Measurements from ENCODE around the gene XDH.

The XDH gene

DNA sequence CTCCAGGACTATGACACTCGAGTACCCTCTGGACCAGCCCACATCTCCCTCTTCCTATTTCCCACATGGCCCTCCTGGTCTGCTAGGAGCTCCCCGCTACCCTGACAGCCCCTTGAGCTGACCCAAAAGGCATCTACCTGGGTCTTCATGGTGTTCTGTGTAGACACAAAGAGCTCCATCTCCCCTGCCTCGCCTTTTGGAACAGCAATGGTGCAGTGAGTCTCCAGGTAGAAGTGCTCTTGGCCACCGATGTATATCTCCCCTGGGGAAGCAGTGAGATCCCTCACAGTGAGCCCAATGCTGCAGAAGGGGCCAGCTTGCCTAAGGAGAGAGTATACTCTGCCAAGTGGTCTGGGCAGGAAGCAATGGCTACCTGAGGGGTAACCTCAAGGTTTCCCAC lies 47.8 kb downstream of the XDH start:
- TF ChIP-seq, protein P1, sequence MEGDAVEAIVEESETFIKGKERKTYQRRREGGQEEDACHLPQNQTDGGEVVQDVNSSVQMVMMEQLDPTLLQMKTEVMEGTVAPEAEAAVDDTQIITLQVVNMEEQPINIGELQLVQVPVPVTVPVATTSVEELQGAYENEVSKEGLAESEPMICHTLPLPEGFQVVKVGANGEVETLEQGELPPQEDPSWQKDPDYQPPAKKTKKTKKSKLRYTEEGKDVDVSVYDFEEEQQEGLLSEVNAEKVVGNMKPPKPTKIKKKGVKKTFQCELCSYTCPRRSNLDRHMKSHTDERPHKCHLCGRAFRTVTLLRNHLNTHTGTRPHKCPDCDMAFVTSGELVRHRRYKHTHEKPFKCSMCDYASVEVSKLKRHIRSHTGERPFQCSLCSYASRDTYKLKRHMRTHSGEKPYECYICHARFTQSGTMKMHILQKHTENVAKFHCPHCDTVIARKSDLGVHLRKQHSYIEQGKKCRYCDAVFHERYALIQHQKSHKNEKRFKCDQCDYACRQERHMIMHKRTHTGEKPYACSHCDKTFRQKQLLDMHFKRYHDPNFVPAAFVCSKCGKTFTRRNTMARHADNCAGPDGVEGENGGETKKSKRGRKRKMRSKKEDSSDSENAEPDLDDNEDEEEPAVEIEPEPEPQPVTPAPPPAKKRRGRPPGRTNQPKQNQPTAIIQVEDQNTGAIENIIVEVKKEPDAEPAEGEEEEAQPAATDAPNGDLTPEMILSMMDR (IDR thresholded peaks at IDR 0.05; ENCODE audit: control extremely low read depth, extremely low read depth, low read depth, missing control alignments): no peak
- no peak for DNase-seq (ENCODE audit: extremely low spot score)
- ChIA-PET POLR2A (no interaction called here), CTCF (interaction anchor here (1.4 to 2.2 kb wide), 2 partner anchors 12 to 15 kb away, joined by 4 to 6 read pairs; no protein-coding TSS in a partner anchor)

DNA sequence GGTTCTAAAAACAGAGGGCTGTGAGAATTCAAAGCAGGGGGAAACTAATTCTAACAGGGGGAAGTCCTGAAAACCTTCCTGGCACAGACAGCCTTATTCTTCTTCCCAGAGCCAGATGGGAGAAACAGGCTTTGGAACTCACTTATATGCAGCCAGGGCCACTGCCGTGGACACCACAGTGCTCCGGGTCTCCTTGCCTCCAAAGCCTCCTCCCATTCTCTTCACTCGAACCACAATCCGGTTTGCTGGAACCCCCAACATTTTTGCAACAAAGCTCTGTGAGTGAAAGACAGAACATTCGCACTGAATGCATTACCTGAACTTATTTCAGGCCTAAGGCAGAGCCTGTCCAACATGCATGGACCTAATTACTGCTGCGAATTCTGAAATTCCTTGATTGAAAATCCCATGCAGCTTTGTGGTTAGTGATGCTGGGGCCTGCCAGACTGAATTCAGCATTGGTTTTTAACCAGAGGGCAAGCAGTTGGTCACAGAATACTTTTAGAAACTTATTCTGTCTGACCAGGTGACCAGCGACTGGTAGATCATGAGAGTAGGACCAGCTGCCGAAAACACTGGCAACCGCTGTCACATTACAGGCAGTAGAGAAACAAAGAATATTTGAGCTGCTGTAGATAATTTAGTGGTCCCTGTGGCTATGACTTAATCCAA lies 48.6 kb downstream of the XDH start:
- DNase-seq (ENCODE audit: extremely low spot score): no peak
- TF ChIP-seq, protein P1 (IDR thresholded peaks at IDR 0.05; ENCODE audit: control extremely low read depth, extremely low read depth, low read depth, missing control alignments): no peak
- ChIA-PET POLR2A (no interaction called here), CTCF (interaction anchor here (1.4 to 2.2 kb wide), 2 partner anchors 11 to 14 kb away, joined by 4 to 6 read pairs; no protein-coding TSS in a partner anchor)

DNA sequence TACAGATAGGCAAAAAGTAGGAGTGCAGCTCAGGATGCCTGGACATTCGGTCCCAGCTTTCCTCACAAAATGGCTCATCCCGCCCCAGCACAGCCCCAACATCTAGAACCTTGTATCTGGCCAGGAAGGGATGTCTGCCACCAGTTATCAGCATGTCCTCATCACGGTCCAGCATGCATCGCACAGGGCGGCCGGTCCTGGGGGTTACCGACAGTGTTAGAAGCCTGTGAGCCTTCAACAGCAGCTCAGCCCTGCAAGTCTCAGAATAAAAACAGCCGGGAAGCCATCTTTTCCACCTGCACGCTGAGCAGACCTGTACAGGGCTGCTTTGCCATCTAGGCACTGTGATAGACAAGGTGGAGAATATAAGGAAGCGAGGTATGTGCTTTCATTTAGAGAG lies 49.2 kb downstream of the XDH start:
- TF ChIP-seq, protein P1 (IDR thresholded peaks at IDR 0.05; ENCODE audit: control extremely low read depth, extremely low read depth, low read depth, missing control alignments): no peak
- ChIA-PET POLR2A (no interaction called here), CTCF (interaction anchor here (1.4 kb wide), 1 partner anchor 14 kb away, joined by 4 read pairs; no protein-coding TSS in a partner anchor)
- no peak for DNase-seq (ENCODE audit: extremely low spot score)

DNA sequence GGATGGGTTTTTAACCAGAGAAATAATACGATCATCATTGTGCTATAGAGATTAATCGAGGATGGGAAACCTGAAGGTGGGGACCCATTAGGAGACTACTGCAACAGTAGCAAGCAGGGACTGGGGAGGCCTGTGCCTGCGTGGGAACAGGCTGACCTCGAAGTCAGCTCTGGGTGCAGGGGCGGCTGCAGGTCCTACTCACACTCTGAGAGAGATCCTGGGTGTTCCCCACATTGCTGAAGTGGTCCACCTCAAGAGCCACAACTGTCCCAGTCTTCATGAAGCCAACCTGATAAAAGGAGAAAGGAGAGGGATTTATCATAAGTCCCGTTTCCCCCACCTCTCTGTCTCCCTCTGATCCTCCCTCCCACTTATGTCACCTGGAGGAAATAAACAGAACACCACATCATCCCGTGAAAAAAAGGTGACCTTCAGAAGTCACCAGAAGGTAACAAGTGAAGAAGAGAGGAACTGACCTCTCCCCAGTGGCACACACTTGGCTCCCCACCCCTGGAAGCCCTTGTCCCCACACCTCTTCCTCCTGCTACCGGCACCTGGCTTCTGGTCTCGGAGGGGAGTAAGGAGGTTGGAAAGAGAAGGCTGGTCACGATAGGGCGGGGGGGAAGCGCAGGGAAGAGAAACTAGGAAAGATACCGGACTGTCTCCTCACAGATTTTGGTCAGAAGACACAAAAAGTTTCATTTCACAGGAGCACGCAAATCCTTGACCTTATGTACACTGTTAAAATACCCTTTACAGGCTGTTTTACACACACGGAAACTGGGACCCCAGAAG lies 50.4 kb downstream of the XDH start:
- ChIA-PET POLR2A (no interaction called here), CTCF (no interaction called here)
- TF ChIP-seq, protein P1 (IDR thresholded peaks at IDR 0.05; ENCODE audit: control extremely low read depth, extremely low read depth, low read depth, missing control alignments): no peak
- no peak for DNase-seq (ENCODE audit: extremely low spot score)

DNA sequence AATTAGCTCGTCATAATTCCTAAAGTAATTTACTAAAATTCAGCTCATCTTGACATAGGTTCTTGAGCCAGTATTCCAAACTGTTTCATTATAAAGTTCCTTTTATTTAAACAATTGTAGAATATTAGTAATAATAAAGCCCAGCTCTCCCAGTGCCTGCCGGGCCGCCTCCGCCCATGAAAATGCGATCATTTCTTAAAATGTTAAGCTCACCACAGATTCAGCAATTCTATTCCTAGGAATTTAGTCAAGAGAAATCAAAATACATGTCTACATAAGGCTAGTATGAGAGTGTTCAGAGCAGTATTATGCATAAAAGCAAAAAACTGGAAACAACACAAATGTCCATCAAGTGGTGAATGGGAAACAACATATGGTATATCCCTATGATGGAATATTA lies 52.0 kb downstream of the XDH start:
- TF ChIP-seq, protein P1 (IDR thresholded peaks at IDR 0.05; ENCODE audit: control extremely low read depth, extremely low read depth, low read depth, missing control alignments): no peak

DNA sequence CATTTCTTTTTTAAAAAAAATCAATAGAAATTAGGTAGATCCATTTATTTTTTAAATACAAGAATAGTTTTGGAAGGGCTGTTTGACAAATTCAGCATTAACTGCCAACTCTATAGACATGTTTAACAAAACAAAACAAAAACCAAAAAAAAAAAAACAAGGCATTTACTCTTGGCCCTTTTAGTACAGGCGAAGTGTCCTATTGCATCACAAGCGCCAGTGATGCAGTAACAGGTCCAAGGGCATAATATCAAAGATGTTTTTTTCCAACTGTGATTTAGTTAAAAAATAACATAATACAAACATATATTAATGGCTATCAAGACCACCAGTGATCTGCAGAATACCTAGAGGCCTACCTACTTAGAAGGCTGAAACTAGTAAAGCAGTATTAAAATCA lies 55.3 kb downstream of the XDH start:
- CTCF ChIA-PET: no interaction called here
- POLR2A ChIA-PET: no interaction called here
- no peak for DNase-seq (ENCODE audit: extremely low spot score)
- TF ChIP-seq, protein P1 (IDR thresholded peaks at IDR 0.05; ENCODE audit: control extremely low read depth, extremely low read depth, low read depth, missing control alignments): no peak

More for the DNA sequence above, 52.0 kb downstream of the XDH start:
- POLR2A ChIA-PET: no interaction called here
- no peak for DNase-seq (ENCODE audit: extremely low spot score)
- CTCF ChIA-PET: interaction anchor here (1.0 to 1.2 kb wide), 2 partner anchors 12 to 29 kb away, joined by 3 to 4 read pairs; no protein-coding TSS in a partner anchor
